ENCODE data around the gene PNMA6A. TPM values are rescaled to one million over a fixed set of nuclear protein-coding genes. Genes with fewer than 3 reads are reported as not detected.
"Not testable (repeated sequence)": the region's sequence is repeated elsewhere in the genome, so short reads cannot be mapped to it uniquely, and the experiment has no call there.

PNMA6A gene
- total RNA-seq, result under 1 TPM; 0.20 to 0.25 TPM

DNA sequence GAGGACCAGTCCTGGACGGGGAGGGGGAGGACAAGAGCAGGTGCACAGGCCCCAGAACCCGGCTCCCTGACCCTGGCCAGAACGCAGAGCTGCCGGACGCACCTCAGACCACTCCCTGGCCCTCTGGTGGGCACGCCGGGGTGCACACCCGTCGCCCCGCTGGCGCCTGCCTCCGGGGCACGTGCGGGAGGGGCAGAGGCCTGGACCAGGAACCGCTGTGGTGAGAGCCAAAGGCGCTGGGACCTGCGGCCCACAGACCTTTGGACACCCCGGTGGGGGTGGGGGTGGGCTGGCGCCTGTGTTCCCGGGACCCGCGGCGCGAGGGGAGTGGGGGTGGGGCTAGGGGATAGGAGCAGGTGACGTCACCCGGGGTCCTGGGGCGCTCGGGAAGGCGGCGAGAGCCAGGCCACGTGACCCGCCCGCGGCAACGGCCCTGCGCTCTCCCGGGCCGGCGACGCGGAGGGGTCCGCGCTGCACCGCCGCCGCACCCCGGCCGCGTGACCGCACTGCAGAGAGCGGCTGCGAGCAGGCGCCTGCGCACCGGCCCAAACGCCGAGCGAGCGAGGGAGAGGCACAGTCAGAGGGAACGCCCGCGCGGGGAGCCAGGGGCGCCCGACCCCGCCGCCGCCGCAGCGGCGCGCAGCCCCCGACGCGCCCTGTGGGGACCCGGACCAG lies at the start of gene PNMA6A:
TSS of gene PNMA6A (plus strand) at position 546 of the 675 bp plus-strand sequence. CDS start 609 bp downstream, outside the sequence.
- CTCF ChIA-PET, POLR2A ChIA-PET, H3K27ac Mint-ChIP-seq: not testable (repeated sequence)

DNA sequence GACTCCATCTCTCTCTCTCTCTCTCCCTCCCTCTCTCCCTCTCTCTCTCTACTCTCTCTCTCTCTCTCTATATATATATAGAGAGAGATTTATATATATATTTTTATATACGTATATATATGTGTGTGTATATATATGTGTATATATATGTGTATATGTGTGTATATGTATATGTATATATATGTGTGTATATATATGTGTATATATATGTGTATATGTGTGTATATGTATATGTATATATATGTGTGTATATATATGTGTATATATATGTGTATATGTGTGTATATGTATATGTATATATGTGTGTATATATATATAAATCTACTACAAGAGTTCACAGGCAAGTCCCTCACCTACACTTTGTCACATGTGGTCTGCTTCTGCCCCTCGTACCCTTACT lies 45.8 kb upstream of the PNMA6A start:
- H3K9me3 Mint-ChIP-seq; POLR2A ChIA-PET; DNase-seq; CTCF ChIA-PET; H3K36me3 Mint-ChIP-seq (ENCODE audit: low read depth); H3K4me3 Mint-ChIP-seq; H3K27ac Mint-ChIP-seq; H3K27me3 Mint-ChIP-seq; H3K4me1 Mint-ChIP-seq: not testable (repeated sequence)

More for the DNA sequence above, at the start of gene PNMA6A:
- not testable (repeated sequence) for H3K36me3 Mint-ChIP-seq (ENCODE audit: low read depth); H3K9me3 Mint-ChIP-seq; DNase-seq; H3K4me3 Mint-ChIP-seq; H3K4me1 Mint-ChIP-seq; H3K27me3 Mint-ChIP-seq

DNA sequence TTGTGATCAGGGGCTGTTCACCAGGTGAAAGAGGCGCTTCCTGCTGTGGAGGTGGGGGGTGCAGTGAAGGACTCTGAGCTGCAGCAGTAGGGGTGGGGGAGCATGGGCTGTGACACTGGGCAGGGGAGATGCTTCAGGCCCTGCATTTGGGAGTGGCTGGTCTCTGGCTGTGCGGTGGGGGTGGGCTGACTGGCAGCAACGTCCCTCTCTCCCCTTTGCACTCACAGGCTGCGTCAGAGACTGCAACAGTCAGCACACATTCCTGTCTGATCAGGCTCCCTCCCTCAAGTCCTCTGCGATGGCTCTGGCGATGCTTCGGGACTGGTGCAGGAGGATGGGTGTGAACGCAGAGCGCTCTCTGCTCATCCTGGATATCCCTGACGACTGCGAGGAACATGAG lies 43.8 kb upstream of the PNMA6A start:
- H3K36me3 Mint-ChIP-seq (ENCODE audit: low read depth); H3K27me3 Mint-ChIP-seq; CTCF ChIA-PET; H3K9me3 Mint-ChIP-seq; DNase-seq; H3K27ac Mint-ChIP-seq; POLR2A ChIA-PET; H3K4me3 Mint-ChIP-seq: not testable (repeated sequence)
- H3K4me1 Mint-ChIP-seq, result peaks cover 14% of the 10 kb centered on the region

DNA sequence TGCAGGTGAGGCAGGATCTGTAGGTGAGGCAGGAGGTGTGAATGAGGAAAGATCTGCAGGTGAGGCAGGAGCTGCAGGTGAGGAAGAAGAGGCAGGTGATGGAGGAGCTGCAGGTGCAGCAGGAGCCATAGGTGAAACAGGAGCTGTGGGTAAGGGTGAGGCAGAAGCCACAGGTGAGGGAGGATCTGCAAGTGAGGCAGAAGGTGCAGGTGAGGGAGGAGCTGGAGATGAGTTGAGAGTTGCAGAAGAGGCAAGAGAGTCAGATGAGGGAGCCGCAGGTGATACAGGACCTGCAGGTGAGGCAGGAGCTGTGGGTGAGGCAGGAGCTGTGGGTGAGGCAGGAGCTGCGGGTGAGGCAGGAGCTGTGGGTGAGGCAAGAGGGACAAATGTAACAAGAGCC lies 43.1 kb upstream of the PNMA6A start:
- Mint-ChIP-seq H3K27ac (no peak overlapping the region), H3K27me3 (no peaks in the 10 kb centered on the region), H3K4me1 (peaks cover 20% of the 10 kb centered on the region), H3K9me3 (no peaks in the 10 kb centered on the region), H3K4me3 (no peak overlapping the region), H3K36me3 (ENCODE audit: low read depth) (no peaks in the 10 kb centered on the region)
- ChIA-PET POLR2A (no interaction called here), CTCF (no interaction called here)
- DNase-seq, result no peak

DNA sequence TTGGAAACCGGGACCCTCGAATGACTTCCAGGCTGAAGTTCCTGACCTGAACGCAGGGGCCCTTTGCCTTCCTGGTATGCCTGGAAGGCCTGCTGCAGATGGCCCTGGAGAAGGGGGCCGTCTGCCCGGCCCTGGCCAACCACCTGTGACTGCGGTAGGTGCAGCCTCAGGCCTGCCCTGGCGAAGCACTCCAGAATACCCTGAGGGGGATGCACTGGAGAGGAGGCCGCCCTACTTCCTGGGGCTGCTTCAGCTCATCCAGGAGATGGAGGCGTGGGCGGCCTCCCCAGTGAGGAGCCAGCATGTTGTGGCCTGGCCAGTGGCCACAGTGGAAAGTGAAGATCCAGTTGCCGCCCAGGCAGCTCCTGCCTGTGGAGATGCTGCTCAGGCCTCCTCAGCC lies 42.4 kb upstream of the PNMA6A start:
- H3K4me3 Mint-ChIP-seq, result no peak overlapping the region
- H3K27ac Mint-ChIP-seq, result no peak overlapping the region
- no peaks in the 10 kb centered on the region for H3K27me3 Mint-ChIP-seq
- peaks cover 24% of the 10 kb centered on the region for H3K4me1 Mint-ChIP-seq
- POLR2A ChIA-PET, result no interaction called here
- CTCF ChIA-PET, result no interaction called here
- no peaks in the 10 kb centered on the region for H3K9me3 Mint-ChIP-seq
- DNase-seq, result no peak
- H3K36me3 Mint-ChIP-seq (ENCODE audit: low read depth), result no peaks in the 10 kb centered on the region

DNA sequence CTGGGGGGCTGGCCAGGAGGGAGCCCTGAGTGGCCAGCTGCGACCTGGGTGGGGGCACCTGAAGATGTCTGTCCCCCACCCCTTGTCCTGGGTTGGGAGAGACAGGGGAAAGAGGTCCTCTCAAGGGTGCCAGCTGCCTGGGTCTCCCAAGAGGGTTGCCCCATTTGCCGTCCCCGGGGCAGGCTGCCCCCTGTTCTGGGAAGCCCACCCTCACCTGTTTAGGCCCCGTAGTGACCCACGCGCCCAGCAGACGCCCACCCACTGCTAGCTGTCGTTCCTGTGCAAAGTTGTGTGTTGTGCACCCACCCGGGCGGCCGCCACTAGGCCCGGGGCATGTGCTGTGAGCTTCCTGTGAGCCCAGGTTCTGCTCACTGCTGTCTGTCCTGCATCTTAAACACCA lies 41.5 kb upstream of the PNMA6A start:
- Mint-ChIP-seq H3K27me3 (no peaks in the 10 kb centered on the region), H3K4me3 (no peak overlapping the region), H3K9me3 (no peaks in the 10 kb centered on the region), H3K27ac (no peak overlapping the region), H3K4me1 (peaks cover 24% of the 10 kb centered on the region), H3K36me3 (ENCODE audit: low read depth) (no peaks in the 10 kb centered on the region)
- ChIA-PET CTCF (interaction anchor here (1.2 to 2.5 kb wide), 2 partner anchors 89 to 579 kb away, joined by 3 to 12 read pairs; no protein-coding TSS in a partner anchor), POLR2A (interaction anchor here (2.4 kb wide), 1 partner anchor 41 kb away, joined by 7 read pairs; no protein-coding TSS in a partner anchor)
- DNase-seq, result no peak

DNA sequence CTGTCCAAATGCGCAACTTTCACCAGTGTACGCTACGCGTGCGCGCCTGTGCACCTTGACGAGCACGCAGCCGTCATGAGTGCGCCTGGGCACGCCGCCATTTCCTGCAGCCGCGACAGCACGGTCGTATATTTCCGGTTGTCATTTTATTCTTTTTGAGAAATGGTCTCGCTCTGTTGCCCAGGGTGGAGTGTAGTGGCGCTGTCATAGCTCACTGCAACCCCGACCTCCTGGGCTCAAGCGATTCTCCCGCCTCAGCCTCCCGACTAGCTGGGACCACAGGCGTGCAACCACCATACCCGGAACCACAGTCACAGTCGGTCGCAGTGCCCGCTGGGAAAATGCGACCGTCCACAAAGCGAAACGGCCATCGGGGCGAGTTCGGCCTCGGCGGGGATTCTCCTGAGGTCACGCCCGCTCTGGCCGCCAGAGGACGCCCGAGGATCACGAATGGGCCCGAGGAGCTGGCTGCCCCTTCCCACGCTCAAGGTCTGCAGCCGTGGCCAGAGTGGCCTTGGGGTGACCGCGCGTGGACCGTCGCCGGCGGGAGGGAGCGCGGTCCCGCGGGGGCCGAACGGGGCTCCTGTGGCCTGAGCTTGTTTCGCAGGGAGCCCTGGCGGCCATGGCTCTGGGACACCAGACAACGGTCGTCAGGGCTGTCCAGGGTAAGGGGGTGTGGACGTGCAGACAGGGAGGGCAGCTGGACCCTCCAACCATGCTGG lies 39.7 kb upstream of the PNMA6A start:
- ChIA-PET POLR2A (interaction anchor here (1.1 to 2.4 kb wide), 2 partner anchors 43 to 92 kb away, joined by 4 to 7 read pairs; no protein-coding TSS in a partner anchor), CTCF (interaction anchor here (1.0 to 2.5 kb wide), 14 partner anchors 19 to 636 kb away, joined by 3 to 13 read pairs (median 4); partner anchors contain the start of gene HAUS7)
- Mint-ChIP-seq H3K9me3 (no peaks in the 10 kb centered on the region), H3K27me3 (no peaks in the 10 kb centered on the region), H3K36me3 (ENCODE audit: low read depth) (no peaks in the 10 kb centered on the region), H3K27ac (peak overlapping the region; percentile 91), H3K4me3 (peak overlapping the region; percentile 81), H3K4me1 (peaks cover 24% of the 10 kb centered on the region)
- peak; percentile 74 for DNase-seq

DNA sequence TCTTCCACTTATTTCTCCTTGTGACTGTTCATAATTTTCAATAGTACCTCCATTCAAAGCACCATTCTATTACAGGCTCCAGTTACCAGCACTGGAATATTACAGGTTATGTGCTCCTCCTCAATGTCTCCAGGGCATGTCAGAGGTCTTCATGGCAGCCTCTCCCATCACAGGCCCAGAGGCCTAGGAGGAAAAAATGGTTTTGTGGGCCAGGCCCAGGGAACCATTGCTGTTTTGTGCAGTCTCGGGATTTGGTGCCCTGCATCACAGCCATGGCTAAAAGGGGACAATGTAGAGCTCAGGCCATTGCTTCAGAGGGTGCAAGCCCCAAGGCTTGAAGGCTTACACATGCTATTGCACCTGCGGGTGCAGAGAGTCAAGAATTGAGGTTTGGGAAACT lies 23.2 kb upstream of the PNMA6A start:
- DNase-seq, result no peak
- H3K27ac Mint-ChIP-seq, result no peak overlapping the region
- no peaks in the 10 kb centered on the region for H3K27me3 Mint-ChIP-seq
- peaks cover 19% of the 10 kb centered on the region for H3K36me3 Mint-ChIP-seq (ENCODE audit: low read depth)
- CTCF ChIA-PET, result no interaction called here
- peaks cover 10% of the 10 kb centered on the region for H3K9me3 Mint-ChIP-seq
- no peak overlapping the region for H3K4me3 Mint-ChIP-seq
- POLR2A ChIA-PET, result no interaction called here
- no peaks in the 10 kb centered on the region for H3K4me1 Mint-ChIP-seq

DNA sequence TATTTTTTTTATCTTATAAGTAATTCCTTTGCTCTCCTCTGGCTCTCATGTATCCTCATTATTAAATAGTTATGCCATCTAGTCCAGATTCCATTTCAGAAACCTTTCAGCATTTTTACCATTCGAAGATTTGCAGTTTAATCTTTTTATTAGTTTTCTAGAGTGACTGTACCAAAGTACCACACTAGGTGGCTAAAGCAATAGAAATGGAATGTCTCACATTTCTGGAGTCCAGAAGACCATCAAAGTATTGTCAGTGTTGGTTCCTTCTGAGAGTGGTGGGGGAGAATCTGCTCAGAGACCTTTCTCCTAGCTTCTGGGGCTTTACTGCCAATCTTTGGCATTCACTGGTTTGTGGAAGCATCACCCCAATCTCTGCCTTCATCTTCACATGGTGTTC lies 19.7 kb upstream of the PNMA6A start:
- Mint-ChIP-seq H3K9me3 (peaks cover 10% of the 10 kb centered on the region), H3K27me3 (no peaks in the 10 kb centered on the region), H3K36me3 (ENCODE audit: low read depth) (peaks cover 19% of the 10 kb centered on the region), H3K4me1 (no peaks in the 10 kb centered on the region), H3K27ac (no peak overlapping the region), H3K4me3 (no peak overlapping the region)
- POLR2A ChIA-PET, result no interaction called here
- CTCF ChIA-PET, result no interaction called here
- no peak for DNase-seq

DNA sequence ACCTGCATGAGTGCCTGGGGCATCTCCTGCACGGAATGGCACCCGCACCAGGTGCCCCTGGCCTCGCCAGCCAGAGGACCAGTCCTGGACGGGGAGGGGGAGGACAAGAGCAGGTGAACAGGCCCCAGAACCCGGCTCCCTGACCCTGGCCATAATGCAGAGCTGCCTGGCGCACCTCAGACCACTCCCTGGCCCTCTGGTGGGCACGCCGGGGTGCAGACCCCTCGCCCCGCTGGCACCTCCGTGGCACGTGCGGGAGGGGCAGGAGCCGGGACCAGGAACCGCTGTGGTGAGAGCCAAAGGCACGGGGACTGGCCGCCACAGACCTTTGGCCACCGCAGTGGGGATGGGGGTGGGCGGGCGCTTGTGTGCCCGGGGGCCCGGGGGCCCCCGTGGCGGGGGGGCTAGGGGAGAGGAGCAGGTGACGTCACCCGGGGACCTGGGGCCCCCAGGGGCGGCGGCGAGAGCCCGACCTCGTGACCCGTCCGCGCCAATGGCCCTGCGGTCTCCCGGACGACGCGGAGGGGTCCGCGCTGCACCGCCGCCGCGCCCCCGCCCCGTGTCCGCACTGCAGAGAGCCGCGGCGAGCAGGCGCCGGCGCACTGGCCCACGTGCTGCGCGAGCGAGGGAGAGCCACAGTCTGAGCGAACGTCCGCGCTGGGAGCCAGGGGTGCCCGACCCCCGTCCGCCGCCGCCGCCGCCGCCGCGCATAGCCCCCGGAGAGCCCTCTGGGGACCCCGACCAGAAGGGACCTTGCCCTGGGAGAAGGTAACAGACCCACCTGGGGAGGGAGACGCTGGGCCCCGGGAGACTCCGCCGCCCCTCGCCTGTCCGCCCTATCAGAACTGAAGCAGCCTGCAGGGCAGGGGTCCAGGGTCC lies 16.1 kb upstream of the PNMA6A start, which contains the start of gene PNMA3:
TSS of gene PNMA3 (plus strand) at position 600 of the 879 bp plus-strand sequence. CDS start 586 bp downstream, outside the sequence.
- Mint-ChIP-seq H3K4me1 (no peaks in the 10 kb centered on the region), H3K4me3 (no peak within 1 kb of the TSS), H3K27me3 (no peaks in the 10 kb centered on the region), H3K9me3 (no peaks in the 10 kb centered on the region), H3K27ac (no peak within 1 kb of the TSS), H3K36me3 (ENCODE audit: low read depth) (no peaks in the 10 kb centered on the region)
- ChIA-PET POLR2A (no interaction called here), CTCF (no interaction called here)
- no peak for DNase-seq

DNA sequence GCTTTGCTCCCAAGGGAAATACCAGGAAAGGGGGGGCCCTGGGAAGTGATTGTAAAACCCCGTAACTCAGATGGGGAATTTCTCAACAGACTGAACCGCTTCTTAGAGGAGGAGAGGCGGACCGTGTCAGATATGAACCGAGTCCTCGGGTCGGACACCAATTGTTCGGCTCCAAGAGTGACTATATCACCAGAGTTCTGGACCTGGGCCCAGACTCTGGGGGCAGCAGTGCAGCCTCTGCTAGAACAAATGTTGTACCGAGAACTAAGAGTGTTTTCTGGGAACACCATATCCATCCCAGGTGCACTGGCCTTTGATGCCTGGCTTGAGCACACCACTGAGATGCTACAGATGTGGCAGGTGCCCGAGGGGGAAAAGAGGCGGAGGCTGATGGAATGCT lies 15.0 kb upstream of the PNMA6A start:
- H3K36me3 Mint-ChIP-seq (ENCODE audit: low read depth), result no peaks in the 10 kb centered on the region
- no peaks in the 10 kb centered on the region for H3K9me3 Mint-ChIP-seq
- H3K4me3 Mint-ChIP-seq, result no peak overlapping the region
- CTCF ChIA-PET, result no interaction called here
- no peaks in the 10 kb centered on the region for H3K27me3 Mint-ChIP-seq
- H3K4me1 Mint-ChIP-seq, result no peaks in the 10 kb centered on the region
- DNase-seq, result no peak
- POLR2A ChIA-PET, result no interaction called here
- H3K27ac Mint-ChIP-seq, result no peak overlapping the region

DNA sequence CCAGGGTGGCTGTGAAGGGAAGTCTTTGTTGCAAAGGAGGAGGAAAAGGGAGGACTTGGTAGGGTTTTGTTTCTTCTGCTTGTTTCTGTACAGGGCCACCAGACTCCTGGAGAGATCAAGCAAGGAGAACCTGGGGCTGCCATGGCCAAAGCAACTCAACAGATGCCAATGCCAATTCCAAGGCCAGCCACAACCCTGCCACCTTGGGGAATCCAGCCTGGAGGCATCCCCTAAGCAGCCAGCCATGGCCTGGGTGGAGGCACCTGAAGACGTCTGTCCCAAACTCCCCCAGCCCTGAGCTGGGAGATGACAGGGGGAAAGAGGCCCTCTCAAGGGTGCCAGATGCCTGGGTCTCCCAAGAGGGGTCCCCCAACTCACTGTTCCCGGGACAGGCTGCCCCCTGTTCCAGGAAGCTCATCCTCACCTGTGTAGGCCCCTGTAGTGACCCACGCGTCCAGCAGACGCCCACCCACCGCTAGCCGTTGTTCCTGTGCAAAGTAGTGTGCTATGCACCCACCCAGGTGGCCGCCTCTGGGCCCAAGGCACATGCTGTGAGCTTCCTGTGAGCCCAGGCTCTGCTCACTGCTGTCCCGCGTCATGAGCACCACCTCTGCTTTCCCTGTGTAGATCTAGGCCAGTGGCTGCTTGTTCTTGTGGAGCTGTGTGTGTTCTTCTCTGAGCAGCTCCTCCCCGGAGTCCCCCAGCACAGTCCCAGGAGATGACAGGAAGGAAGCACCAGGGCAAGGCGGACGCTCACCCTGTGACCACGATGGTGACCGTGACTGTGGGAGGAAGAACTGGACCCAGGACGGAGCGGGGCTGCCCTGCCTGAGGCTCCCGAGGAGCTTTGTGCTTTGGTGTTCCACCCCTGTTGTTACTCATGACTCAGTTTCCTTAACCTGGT lies 12.8 kb upstream of the PNMA6A start:
- Mint-ChIP-seq H3K36me3 (ENCODE audit: low read depth) (no peaks in the 10 kb centered on the region), H3K4me1 (no peaks in the 10 kb centered on the region), H3K9me3 (no peaks in the 10 kb centered on the region), H3K27ac (no peak overlapping the region), H3K4me3 (no peak overlapping the region), H3K27me3 (no peaks in the 10 kb centered on the region)
- no peak for DNase-seq
- CTCF ChIA-PET, result no interaction called here
- POLR2A ChIA-PET, result no interaction called here
